ENCODE measurements around the gene NDEL1.

The NDEL1 gene

GRCh38 chr17:8473451-8474192 is 37.9 kb downstream of the NDEL1 start:
- H3K9me3 ChIP-seq (ENCODE audit: control insufficient read depth, insufficient read depth, low read length): no peaks in the 10 kb centered on the region
- no peak overlapping the region for H3K9ac ChIP-seq (ENCODE audit: low read depth, low read length)
- no peaks in the 10 kb centered on the region for H3K4me1 ChIP-seq (ENCODE audit: insufficient read depth, low read length)
- H3K36me3 ChIP-seq (ENCODE audit: insufficient read depth, low read length): peaks cover 21% of the 10 kb centered on the region

- Histone ChIP-seq H3K9ac (ENCODE audit: low read depth, low read length) (no peak overlapping the region), H3K9me3 (ENCODE audit: control insufficient read depth, insufficient read depth, low read length) (no peaks in the 10 kb centered on the region), H3K36me3 (ENCODE audit: insufficient read depth, low read length) (peaks cover 27% of the 10 kb centered on the region), H3K4me1 (ENCODE audit: insufficient read depth, low read length) (no peaks in the 10 kb centered on the region)
Measured at GRCh38 chr17:8474826-8475225, 39.1 kb downstream of the NDEL1 start.

GRCh38 chr17:8475227-8475626 is 39.5 kb downstream of the NDEL1 start:
- H3K9me3 ChIP-seq (ENCODE audit: control insufficient read depth, insufficient read depth, low read length): no peaks in the 10 kb centered on the region

GRCh38 chr17:8475781-8476180 is 40.1 kb downstream of the NDEL1 start:
- H3K9me3 ChIP-seq (ENCODE audit: control insufficient read depth, insufficient read depth, low read length): no peaks in the 10 kb centered on the region
- no peaks in the 10 kb centered on the region for H3K4me1 ChIP-seq (ENCODE audit: insufficient read depth, low read length)
- no peak overlapping the region for H3K9ac ChIP-seq (ENCODE audit: low read depth, low read length)
- peaks cover 32% of the 10 kb centered on the region for H3K36me3 ChIP-seq (ENCODE audit: insufficient read depth, low read length)

More at GRCh38 chr17:8475227-8475626, 39.5 kb downstream of the NDEL1 start:
- Histone ChIP-seq H3K9ac (ENCODE audit: low read depth, low read length) (no peak overlapping the region), H3K4me1 (ENCODE audit: insufficient read depth, low read length) (no peaks in the 10 kb centered on the region), H3K36me3 (ENCODE audit: insufficient read depth, low read length) (peaks cover 30% of the 10 kb centered on the region)

- no peak overlapping the region for H3K9ac ChIP-seq (ENCODE audit: low read depth, low read length)
- H3K36me3 ChIP-seq (ENCODE audit: insufficient read depth, low read length): peaks cover 39% of the 10 kb centered on the region
- no peaks in the 10 kb centered on the region for H3K9me3 ChIP-seq (ENCODE audit: control insufficient read depth, insufficient read depth, low read length)
- no peaks in the 10 kb centered on the region for H3K4me1 ChIP-seq (ENCODE audit: insufficient read depth, low read length)
Measured at GRCh38 chr17:8476741-8477140, 41.1 kb downstream of the NDEL1 start.

GRCh38 chr17:8477171-8477570 is 41.5 kb downstream of the NDEL1 start:
- Histone ChIP-seq H3K36me3 (ENCODE audit: insufficient read depth, low read length) (peaks cover 41% of the 10 kb centered on the region), H3K9me3 (ENCODE audit: control insufficient read depth, insufficient read depth, low read length) (no peaks in the 10 kb centered on the region), H3K4me1 (ENCODE audit: insufficient read depth, low read length) (no peaks in the 10 kb centered on the region), H3K9ac (ENCODE audit: low read depth, low read length) (no peak overlapping the region)

GRCh38 chr17:8477715-8478441 is 42.2 kb downstream of the NDEL1 start:
- peaks cover 40% of the 10 kb centered on the region for H3K36me3 ChIP-seq (ENCODE audit: insufficient read depth, low read length)
- no peaks in the 10 kb centered on the region for H3K9me3 ChIP-seq (ENCODE audit: control insufficient read depth, insufficient read depth, low read length)
- H3K4me1 ChIP-seq (ENCODE audit: insufficient read depth, low read length): no peaks in the 10 kb centered on the region
- no peak overlapping the region for H3K9ac ChIP-seq (ENCODE audit: low read depth, low read length)

- peaks cover 53% of the 10 kb centered on the region for H3K36me3 ChIP-seq (ENCODE audit: insufficient read depth, low read length)
- no peak overlapping the region for H3K9ac ChIP-seq (ENCODE audit: low read depth, low read length)
- no peaks in the 10 kb centered on the region for H3K4me1 ChIP-seq (ENCODE audit: insufficient read depth, low read length)
- no peaks in the 10 kb centered on the region for H3K9me3 ChIP-seq (ENCODE audit: control insufficient read depth, insufficient read depth, low read length)
Measured at GRCh38 chr17:8479431-8479947, 43.8 kb downstream of the NDEL1 start.

GRCh38 chr17:8480011-8480976 is 44.6 kb downstream of the NDEL1 start:
- Histone ChIP-seq H3K36me3 (ENCODE audit: insufficient read depth, low read length) (peaks cover 53% of the 10 kb centered on the region), H3K9ac (ENCODE audit: low read depth, low read length) (no peak overlapping the region), H3K4me1 (ENCODE audit: insufficient read depth, low read length) (no peaks in the 10 kb centered on the region), H3K9me3 (ENCODE audit: control insufficient read depth, insufficient read depth, low read length) (no peaks in the 10 kb centered on the region)

- H3K36me3 ChIP-seq (ENCODE audit: insufficient read depth, low read length): peaks cover 56% of the 10 kb centered on the region
- H3K9me3 ChIP-seq (ENCODE audit: control insufficient read depth, insufficient read depth, low read length): peaks cover 5% of the 10 kb centered on the region; the same call in 1 of the 2 replicates
- H3K9ac ChIP-seq (ENCODE audit: low read depth, low read length): no peak overlapping the region
- H3K4me1 ChIP-seq (ENCODE audit: insufficient read depth, low read length): no peaks in the 10 kb centered on the region
Measured at GRCh38 chr17:8481089-8481488, 45.4 kb downstream of the NDEL1 start.

GRCh38 chr17:8481703-8482102 is 46.0 kb downstream of the NDEL1 start:
- no peak overlapping the region for H3K9ac ChIP-seq (ENCODE audit: low read depth, low read length)
- peaks cover 57% of the 10 kb centered on the region for H3K36me3 ChIP-seq (ENCODE audit: insufficient read depth, low read length)
- peaks cover 5% of the 10 kb centered on the region; the same call in 1 of the 2 replicates for H3K9me3 ChIP-seq (ENCODE audit: control insufficient read depth, insufficient read depth, low read length)
- no peaks in the 10 kb centered on the region for H3K4me1 ChIP-seq (ENCODE audit: insufficient read depth, low read length)

- H3K9ac ChIP-seq (ENCODE audit: low read depth, low read length): no peak overlapping the region
- H3K36me3 ChIP-seq (ENCODE audit: insufficient read depth, low read length): peaks cover 58% of the 10 kb centered on the region
- H3K4me1 ChIP-seq (ENCODE audit: insufficient read depth, low read length): no peaks in the 10 kb centered on the region
- peaks cover 5% of the 10 kb centered on the region; the same call in 1 of the 2 replicates for H3K9me3 ChIP-seq (ENCODE audit: control insufficient read depth, insufficient read depth, low read length)
Measured at GRCh38 chr17:8482546-8482945, 46.9 kb downstream of the NDEL1 start.

- Histone ChIP-seq H3K36me3 (ENCODE audit: insufficient read depth, low read length) (peaks cover 61% of the 10 kb centered on the region), H3K9ac (ENCODE audit: low read depth, low read length) (no peak overlapping the region), H3K4me1 (ENCODE audit: insufficient read depth, low read length) (no peaks in the 10 kb centered on the region), H3K9me3 (ENCODE audit: control insufficient read depth, insufficient read depth, low read length) (peaks cover 5% of the 10 kb centered on the region; the same call in 1 of the 2 replicates)
Measured at GRCh38 chr17:8484465-8484864, 48.8 kb downstream of the NDEL1 start.

GRCh38 chr17:8485491-8485890 is 49.8 kb downstream of the NDEL1 start:
- Histone ChIP-seq H3K9me3 (ENCODE audit: control insufficient read depth, insufficient read depth, low read length) (peaks cover 5% of the 10 kb centered on the region; the same call in 1 of the 2 replicates), H3K36me3 (ENCODE audit: insufficient read depth, low read length) (peaks cover 63% of the 10 kb centered on the region), H3K4me1 (ENCODE audit: insufficient read depth, low read length) (no peaks in the 10 kb centered on the region), H3K9ac (ENCODE audit: low read depth, low read length) (no peak overlapping the region)

Data from ES-I3 (cell line).